Gastroesophageal sphincter (tissue), 2 donors: ENCODE data around the gene KRCC1.

ENCODE experiments used
- EP300 ChIP-seq: sonication (generic); formaldehyde crosslinking; IDR thresholded peaks from one replicate; pipeline ENCODE4 v1.6.1; 2017; ENCODE audit warnings: antibody characterized with exemption, mild to moderate bottlenecking
- POLR2A ChIP-seq, 2 donors: fragments of 450-650 bp; IDR thresholded peaks; one replicate each; pipeline ENCODE4 v1.6.1; 2017; ENCODE audit warnings: antibody characterized with exemption in 2 of 2, mild to moderate bottlenecking in 2 of 2, moderate library complexity in 1 of 2
- POLR2AphosphoS5 ChIP-seq: sonication (generic); formaldehyde crosslinking; IDR thresholded peaks from one replicate; pipeline ENCODE4 v1.6.1; 2017; ENCODE audit warnings: antibody characterized with exemption

GRCh38 chr2:88095022-88095421 is 39.4 kb upstream of the KRCC1 start:
- TF ChIP-seq POLR2A (IDR thresholded peaks at IDR 0.05) (no peak), EP300 (no peak), POLR2AphosphoS5 (no peak)
